Epithelial cell of esophagus (primary cell): ENCODE measurements around the gene ALPI.
"Not testable (repeated sequence)": the region's sequence is repeated elsewhere in the genome, so short reads cannot be mapped to it uniquely, and the experiment has no call there.

ENCODE experiments used
- DNase-seq: peaks from one replicate; pipeline ENCODE4 v3.0.0; 2010; ENCODE audit warnings: low read depth
- H3K4me3 ChIP-seq: 2 replicates; pipeline ENCODE4 v1.5.1; 2011; ENCODE audit warnings: mild to moderate bottlenecking, low read length, control low read depth
- CTCF ChIP-seq: IDR thresholded peaks from 2 replicates; pipeline ENCODE4 v1.5.1; 2011; ENCODE audit warnings: low read depth, mild to moderate bottlenecking, low read length, control low read depth, inconsistent platforms; ENCODE audit not compliant: insufficient read depth; ENCODE audit errors: missing control alignments

Gene ALPI

GRCh38 chr2:232441147-232441651, 14.8 kb upstream of the ALPI start:
- no peak for DNase-seq
- no peak for TF ChIP-seq CTCF
- H3K4me3 ChIP-seq, result no peak overlapping the region

- not testable (repeated sequence) for DNase-seq
These were observed 14.0 kb upstream of the ALPI start for GRCh38 chr2:232441922-232442321.

GRCh38 chr2:232442431-232442830, 13.5 kb upstream of the ALPI start:
- not testable (repeated sequence) for DNase-seq, H3K4me3 ChIP-seq

More at GRCh38 chr2:232441922-232442321, 14.0 kb upstream of the ALPI start:
- not testable (repeated sequence) for H3K4me3 ChIP-seq

- DNase-seq, result not testable (repeated sequence)
These were observed 12.9 kb upstream of the ALPI start for GRCh38 chr2:232443047-232443446.

GRCh38 chr2:232443669-232444408, 12.1 kb upstream of the ALPI start:
- H3K4me3 ChIP-seq, DNase-seq: not testable (repeated sequence)

More at GRCh38 chr2:232443047-232443446, 12.9 kb upstream of the ALPI start:
- H3K4me3 ChIP-seq, result not testable (repeated sequence)

GRCh38 chr2:232444409-232445148, 11.4 kb upstream of the ALPI start:
- H3K4me3 ChIP-seq, result no peak overlapping the region
- peak; percentile 82 for DNase-seq
- TF ChIP-seq CTCF, result peak; percentile 84

GRCh38 chr2:232445149-232445885, 10.6 kb upstream of the ALPI start:
- H3K4me3 ChIP-seq, DNase-seq: not testable (repeated sequence)

GRCh38 chr2:232446266-232446777, 9.6 kb upstream of the ALPI start:
- not testable (repeated sequence) for DNase-seq, H3K4me3 ChIP-seq
- TF ChIP-seq CTCF, result peak; percentile 26

- TF ChIP-seq CTCF, result no peak
- no peak overlapping the region for H3K4me3 ChIP-seq
- no peak for DNase-seq
These were observed 8.8 kb upstream of the ALPI start for GRCh38 chr2:232447091-232447620.
